H1 (cell line): Measurements from ENCODE around the gene ZNF695.

Source experiments
- JUN ChIP-seq: IDR thresholded peaks from 2 replicates; pipeline ENCODE4 v1.6.1; 2011; ENCODE audit warnings: low read depth, mild to moderate bottlenecking, improper control_type of control experiment, low read length
- POLR2A ChIP-seq, 2 experiments: IDR thresholded peaks; 1 replicate in 1 of 2; 2 replicates in 1 of 2; pipeline ENCODE4 v1.6.1; 2011; ENCODE audit warnings: low read depth in 2 of 2, low read length in 2 of 2, mild to moderate bottlenecking in 2 of 2; ENCODE audit errors: control extremely low read depth in 1 of 2

DNA sequence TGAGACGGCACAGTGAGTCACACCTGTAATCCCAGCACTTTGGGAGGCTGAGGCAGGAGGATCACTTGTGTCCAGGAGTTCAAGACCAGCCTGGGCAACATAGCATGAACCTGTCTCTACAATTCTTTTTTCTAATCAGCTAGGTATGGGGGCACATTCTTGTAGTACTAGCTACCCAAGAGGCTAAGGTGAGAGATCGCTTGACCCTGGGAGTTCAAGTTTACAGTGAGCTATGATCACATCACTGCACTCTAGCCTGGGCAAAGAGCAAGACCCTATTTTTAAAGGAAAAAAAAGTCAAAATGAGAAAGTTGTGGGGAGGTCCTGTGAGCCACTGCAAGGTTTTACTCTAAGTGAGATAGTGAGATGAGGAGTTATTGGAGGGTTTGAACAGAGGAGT is 41.4 kb downstream of the ZNF695 start:
- TF ChIP-seq JUN (no peak), POLR2A (IDR thresholded peaks at IDR 0.05; ENCODE audit: control extremely low read depth in 1 of 2, low read depth in 2 of 2, low read length in 2 of 2) (no peak)
